ENCODE results near the gene CABYR. TPM values are rescaled to one million over a fixed set of nuclear protein-coding genes. Genes with fewer than 3 reads are reported as not detected.

The CABYR gene
- polyA plus RNA-seq, 1 donor (not counting 4 experiments of a cell fraction or from before 2014, with no cell fraction given), result 7.7 TPM

DNA sequence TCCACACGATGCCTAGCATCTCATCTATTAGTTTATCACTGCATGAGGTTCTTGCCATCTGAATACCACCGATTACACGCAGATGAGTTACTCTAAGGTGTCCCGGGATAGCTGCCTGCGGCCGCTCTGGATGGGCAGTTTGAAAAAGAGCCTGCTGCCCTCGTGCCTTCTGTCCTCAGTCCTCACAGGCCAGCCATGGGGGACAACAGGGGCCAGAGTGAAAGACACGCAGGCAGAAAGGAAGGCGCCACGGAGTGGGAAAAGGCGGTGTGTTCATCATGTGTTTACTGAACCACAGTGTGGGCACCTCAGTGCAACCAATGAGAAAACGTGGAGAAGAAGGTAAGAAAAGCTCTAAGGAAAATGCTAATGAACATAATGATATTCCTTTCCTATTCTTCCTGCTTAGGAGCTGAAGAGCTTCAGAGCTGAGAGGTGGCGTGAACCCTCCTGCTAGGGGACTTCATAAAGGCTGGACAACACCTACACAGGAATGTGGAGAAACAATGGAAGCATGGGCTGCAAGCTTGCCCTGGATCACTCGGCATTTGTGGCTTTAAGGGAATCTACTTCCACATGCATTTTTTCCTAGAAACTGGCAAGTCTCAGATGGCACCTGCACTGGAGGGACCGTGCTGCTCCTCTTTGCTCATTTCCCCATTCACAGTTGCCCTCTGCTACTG is 50.9 kb downstream of the CABYR start:
- no peak for DNase-seq (ENCODE audit: low read depth, low spot score)
- H3K27me3 ChIP-seq (ENCODE audit: control insufficient read depth, extremely low read depth, insufficient read depth, low read length), result no peaks in the 10 kb centered on the region
- H3K4me3 ChIP-seq (ENCODE audit: control insufficient read depth in 2 of 3, extremely low read depth in 1 of 3, insufficient read depth in 2 of 3, low read depth in 1 of 3, low read length in 3 of 3), result no peak overlapping the region
- no peaks in the 10 kb centered on the region for H3K9me1 ChIP-seq (ENCODE audit: control insufficient read depth, extremely low read depth, insufficient read depth, low read length)
- no peaks in the 10 kb centered on the region for H3K9me3 ChIP-seq (ENCODE audit: control insufficient read depth, low read depth, low read length)
- TF ChIP-seq EZH2 (IDR thresholded peaks at IDR 0.05; ENCODE audit: low read length), result no peak
- TF ChIP-seq, protein P1, sequence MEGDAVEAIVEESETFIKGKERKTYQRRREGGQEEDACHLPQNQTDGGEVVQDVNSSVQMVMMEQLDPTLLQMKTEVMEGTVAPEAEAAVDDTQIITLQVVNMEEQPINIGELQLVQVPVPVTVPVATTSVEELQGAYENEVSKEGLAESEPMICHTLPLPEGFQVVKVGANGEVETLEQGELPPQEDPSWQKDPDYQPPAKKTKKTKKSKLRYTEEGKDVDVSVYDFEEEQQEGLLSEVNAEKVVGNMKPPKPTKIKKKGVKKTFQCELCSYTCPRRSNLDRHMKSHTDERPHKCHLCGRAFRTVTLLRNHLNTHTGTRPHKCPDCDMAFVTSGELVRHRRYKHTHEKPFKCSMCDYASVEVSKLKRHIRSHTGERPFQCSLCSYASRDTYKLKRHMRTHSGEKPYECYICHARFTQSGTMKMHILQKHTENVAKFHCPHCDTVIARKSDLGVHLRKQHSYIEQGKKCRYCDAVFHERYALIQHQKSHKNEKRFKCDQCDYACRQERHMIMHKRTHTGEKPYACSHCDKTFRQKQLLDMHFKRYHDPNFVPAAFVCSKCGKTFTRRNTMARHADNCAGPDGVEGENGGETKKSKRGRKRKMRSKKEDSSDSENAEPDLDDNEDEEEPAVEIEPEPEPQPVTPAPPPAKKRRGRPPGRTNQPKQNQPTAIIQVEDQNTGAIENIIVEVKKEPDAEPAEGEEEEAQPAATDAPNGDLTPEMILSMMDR (optimal IDR thresholded peaks at IDR 0.05 in 1 of 3, IDR thresholded peaks at IDR 0.05 in 1 of 3, conservative IDR thresholded peaks at IDR 0.05 in 1 of 3; ENCODE audit: extremely low read depth in 1 of 3, insufficient read depth in 2 of 3, low read length in 3 of 3), result no peak
- peaks cover 15% of the 10 kb centered on the region for H3K4me1 ChIP-seq (ENCODE audit: control insufficient read depth, extremely low read depth, insufficient read depth, low read length)
- FAIRE-seq, result no peak
- dilution Hi-C loops (cut with MboI; ENCODE audit: extremely low pct_ligation_motif_present, low sequenced_read_pairs), result no loop called here
- H3K4me2 ChIP-seq (ENCODE audit: control insufficient read depth, extremely low read depth, insufficient read depth, low read depth, low read length), result no peak overlapping the region
- no peak overlapping the region for H2AFZ ChIP-seq (ENCODE audit: control insufficient read depth, low read length)
- H3K27ac ChIP-seq (ENCODE audit: control insufficient read depth, insufficient read depth, low read length), result no peak overlapping the region
- H4K20me1 ChIP-seq (ENCODE audit: control insufficient read depth, extremely low read depth, insufficient read depth, low read length), result no peaks in the 10 kb centered on the region
- no peaks in the 10 kb centered on the region for H3K36me3 ChIP-seq (ENCODE audit: control insufficient read depth in 2 of 2, extremely low read depth in 1 of 2, insufficient read depth in 2 of 2, low read length in 2 of 2)
- no peak overlapping the region for H3K9ac ChIP-seq (ENCODE audit: control insufficient read depth, extremely low read depth, insufficient read depth, low read length)
- H3K79me2 ChIP-seq (ENCODE audit: control insufficient read depth, insufficient read depth, low read length), result no peaks in the 10 kb centered on the region

DNA sequence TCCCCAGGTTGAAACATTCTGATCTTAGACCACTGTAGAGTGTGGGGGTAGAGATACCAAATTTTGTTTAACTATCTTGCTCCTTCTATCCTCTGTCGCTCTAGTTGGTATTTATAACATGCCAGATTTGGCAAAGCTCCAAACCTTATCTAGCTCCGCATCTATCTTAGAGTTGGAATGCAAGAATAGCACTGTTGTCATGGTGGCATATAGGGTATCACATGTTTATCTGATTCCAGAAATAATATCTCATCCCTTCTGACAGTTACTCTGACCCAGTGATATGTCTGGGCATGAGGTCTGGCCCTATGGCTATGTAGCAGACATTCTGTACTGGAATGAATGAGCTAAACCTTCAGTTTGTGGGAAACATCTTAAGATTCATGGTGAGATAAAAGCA is 51.7 kb downstream of the CABYR start:
- Histone ChIP-seq H4K20me1 (ENCODE audit: control insufficient read depth, extremely low read depth, insufficient read depth, low read length) (no peaks in the 10 kb centered on the region), H2AFZ (ENCODE audit: control insufficient read depth, low read length) (peak overlapping the region; percentile 36), H3K4me3 (ENCODE audit: control insufficient read depth in 2 of 3, extremely low read depth in 1 of 3, insufficient read depth in 2 of 3, low read depth in 1 of 3, low read length in 3 of 3) (no peak overlapping the region), H3K4me2 (ENCODE audit: control insufficient read depth, extremely low read depth, insufficient read depth, low read depth, low read length) (peak overlapping the region; percentile 49), H3K36me3 (ENCODE audit: control insufficient read depth in 2 of 2, extremely low read depth in 1 of 2, insufficient read depth in 2 of 2, low read length in 2 of 2) (peaks cover 0 to 3% of the 10 kb centered on the region in 2 experiments), H3K4me1 (ENCODE audit: control insufficient read depth, extremely low read depth, insufficient read depth, low read length) (peaks cover 15% of the 10 kb centered on the region), H3K9ac (ENCODE audit: control insufficient read depth, extremely low read depth, insufficient read depth, low read length) (no peak overlapping the region), H3K79me2 (ENCODE audit: control insufficient read depth, insufficient read depth, low read length) (no peaks in the 10 kb centered on the region), H3K27ac (ENCODE audit: control insufficient read depth, insufficient read depth, low read length) (peak overlapping the region; percentile 47), H3K27me3 (ENCODE audit: control insufficient read depth, extremely low read depth, insufficient read depth, low read length) (no peaks in the 10 kb centered on the region), H3K9me3 (ENCODE audit: control insufficient read depth, low read depth, low read length) (no peaks in the 10 kb centered on the region), H3K9me1 (ENCODE audit: control insufficient read depth, extremely low read depth, insufficient read depth, low read length) (no peaks in the 10 kb centered on the region)
- peak; percentile 76 for FAIRE-seq
- DNase-seq (ENCODE audit: low read depth, low spot score), result no peak
- TF ChIP-seq, protein P1 (optimal IDR thresholded peaks at IDR 0.05 in 1 of 3, IDR thresholded peaks at IDR 0.05 in 1 of 3, conservative IDR thresholded peaks at IDR 0.05 in 1 of 3; ENCODE audit: extremely low read depth in 1 of 3, insufficient read depth in 2 of 3, low read length in 3 of 3), result no peak
- dilution Hi-C loops (cut with MboI; ENCODE audit: extremely low pct_ligation_motif_present, low sequenced_read_pairs), result no loop called here

All from keratinocyte (primary cell).